NCI-H524 treated with DMSO at 0.1 percent for 48 hours (cell line): ENCODE measurements around the gene TMIE.
"Not testable (repeated sequence)": the region's sequence is repeated elsewhere in the genome, so short reads cannot be mapped to it uniquely, and the experiment has no call there.

ENCODE experiments used
- DNase-seq: peaks from one replicate; lab custom pipeline; 2025; lab: John Stamatoyannopoulos, UW

The TMIE gene

DNA sequence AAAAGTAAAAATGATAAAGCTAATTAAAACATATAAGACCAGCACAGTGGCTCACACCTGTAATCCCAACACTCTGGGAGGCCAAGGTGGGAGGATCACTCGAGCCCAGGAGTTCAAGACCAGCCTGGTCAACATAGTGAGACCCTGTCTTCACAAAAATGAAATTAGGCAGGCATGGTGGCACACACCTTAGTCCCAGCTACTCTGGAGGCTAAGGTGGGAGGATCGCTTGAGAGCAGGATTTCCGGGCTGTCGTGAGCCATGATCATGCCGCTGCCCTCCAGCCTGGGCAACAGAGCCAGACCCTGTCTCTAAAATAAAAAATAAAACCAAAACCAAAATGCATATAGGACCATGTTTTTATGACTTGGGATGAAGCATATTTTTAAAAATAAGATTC, 21.3 kb downstream of the TMIE start:
- DNase-seq, result no peak

DNA sequence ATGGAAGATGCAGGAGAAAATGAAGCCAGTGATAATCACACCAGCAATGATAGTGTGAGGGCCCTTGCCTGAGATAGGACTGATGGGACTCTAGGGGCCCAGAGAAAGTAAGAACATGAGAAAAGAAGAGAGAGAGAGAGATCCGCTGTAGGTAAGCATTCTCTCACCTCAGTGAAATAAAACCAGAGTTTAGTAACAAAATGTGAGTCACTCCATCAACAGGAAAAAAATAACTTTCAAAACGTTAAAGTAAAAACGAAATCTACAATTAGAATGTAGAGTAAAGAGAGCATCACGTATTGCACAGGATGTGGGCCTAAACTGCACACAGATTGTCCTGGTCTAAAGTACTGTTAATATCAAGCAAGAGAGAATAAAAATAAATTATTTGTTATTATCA, 23.2 kb downstream of the TMIE start:
- no peak for DNase-seq

DNA sequence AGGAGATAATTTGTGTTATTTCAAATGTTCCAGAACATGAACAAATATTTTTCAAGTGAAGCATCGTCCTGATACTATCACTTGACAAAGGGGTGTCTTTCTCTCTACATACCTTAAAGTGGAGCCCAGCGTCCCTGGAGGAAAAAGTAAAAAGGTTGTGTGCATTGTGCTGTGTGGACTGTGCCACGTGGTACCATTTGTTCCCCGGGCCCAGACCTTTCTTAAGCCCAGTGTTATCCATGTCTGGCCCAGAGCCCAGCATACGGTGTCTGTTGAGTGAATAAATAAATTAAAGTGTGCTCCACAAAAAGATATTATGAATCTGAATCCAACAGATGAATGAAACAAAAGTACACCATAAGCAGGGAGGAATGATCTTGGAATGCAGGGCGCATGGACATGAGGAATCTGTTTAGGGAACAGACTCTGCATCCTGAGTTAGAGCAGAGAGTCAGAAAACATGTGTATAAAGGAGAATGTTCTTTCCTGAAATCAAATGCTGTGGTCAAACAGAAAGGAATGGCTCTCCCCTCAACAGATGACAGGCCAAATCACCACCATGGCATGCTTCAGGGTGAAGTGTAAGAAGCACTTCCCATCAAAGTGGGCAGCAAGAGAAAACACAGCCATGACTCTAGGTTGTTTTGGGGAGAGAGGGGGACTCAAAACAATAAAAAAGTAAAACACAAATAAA, 24.6 kb downstream of the TMIE start:
- DNase-seq, result no peak

DNA sequence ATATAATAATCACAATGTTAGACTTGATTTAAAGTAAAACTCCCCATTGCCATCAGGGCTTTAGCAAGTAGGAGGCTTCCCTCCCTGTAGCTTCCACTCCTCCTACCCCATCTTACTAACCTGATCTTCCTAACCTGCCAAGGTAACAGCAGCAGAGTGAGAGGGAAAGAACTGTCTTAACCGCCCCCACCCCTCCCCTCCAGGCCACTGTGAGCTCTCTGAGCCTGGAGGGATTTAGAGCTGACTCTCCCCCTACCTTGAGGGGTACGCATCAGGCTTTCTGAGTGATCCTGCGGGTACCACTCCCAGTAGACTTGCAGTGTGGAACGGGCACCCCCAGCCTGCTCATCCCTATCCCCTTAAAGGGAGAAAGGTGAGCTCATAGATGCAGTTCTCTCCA, 27.8 kb downstream of the TMIE start:
- DNase-seq, result no peak

DNA sequence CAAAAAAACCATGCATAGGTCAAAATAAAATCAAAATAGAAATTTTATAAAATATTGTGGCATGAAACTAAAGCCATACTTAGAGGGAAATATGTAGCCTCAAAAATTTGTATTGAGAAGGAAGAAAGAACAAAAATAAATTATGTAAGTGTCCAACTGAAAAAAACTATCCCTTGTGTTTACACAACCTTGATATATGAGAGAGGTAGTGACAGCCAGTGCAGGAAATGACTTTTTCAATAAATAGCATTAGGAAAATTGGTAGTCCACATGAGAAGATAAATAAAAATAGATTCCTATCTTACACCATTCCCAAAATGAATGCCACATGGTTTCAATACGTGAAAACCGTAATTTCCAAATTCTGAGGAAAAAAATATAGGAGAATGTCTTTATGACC, 29.6 kb downstream of the TMIE start:
- DNase-seq, result no peak

DNA sequence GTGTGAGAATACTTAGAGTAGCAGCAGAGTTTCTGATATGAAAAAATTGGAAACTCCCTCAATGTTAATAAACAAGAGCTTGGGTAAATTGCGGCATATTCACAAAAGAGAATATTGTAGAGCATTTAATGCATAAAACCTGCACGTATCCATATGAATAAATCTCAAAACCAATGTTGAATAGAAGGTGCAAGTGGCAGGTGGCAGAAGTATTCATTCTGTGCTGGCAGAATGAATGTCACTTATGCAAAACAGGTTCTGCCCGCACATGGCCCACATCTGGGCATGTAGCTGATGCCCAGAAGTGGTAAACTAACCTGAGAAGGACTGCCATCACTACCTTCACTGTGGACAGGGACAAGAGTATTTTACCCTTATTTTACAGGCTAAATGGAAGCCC, 30.6 kb downstream of the TMIE start:
- DNase-seq, result no peak

DNA sequence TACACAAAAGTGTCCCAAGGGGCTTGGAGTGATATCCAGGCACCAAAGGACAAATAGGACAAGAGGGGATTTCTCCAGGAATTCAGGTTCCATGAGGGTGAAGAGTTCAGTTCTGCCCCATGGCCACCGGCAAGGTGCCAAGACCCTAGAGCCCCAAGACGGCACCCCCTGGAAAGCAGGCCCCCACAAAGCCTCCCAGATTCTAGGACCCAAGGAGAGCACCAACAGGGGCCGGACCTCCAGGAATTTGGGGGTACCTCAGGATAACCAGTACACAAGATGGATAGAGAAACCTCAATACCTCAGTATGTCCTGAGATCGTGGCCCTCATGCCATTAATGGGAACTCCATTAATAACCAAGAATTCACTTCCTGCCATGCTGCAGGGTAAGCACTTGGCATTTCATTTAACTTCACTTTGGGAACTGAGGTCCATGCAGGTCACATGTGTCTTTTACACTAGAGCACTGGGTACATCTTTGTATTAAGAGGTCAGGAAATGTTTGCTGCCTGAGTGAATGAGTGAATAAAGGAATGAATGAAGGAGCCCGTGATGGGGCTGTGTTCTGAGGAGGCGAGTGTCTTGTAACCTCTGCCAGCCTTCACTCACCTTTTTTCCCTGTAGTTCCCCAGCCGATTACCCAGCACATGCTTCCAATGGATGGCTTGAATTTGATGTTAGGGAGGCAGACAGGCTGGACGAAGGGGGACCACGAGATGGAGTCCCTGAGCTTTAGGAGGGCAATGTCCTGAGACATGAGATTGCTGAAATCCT, 32.0 kb downstream of the TMIE start:
- DNase-seq, result no peak

DNA sequence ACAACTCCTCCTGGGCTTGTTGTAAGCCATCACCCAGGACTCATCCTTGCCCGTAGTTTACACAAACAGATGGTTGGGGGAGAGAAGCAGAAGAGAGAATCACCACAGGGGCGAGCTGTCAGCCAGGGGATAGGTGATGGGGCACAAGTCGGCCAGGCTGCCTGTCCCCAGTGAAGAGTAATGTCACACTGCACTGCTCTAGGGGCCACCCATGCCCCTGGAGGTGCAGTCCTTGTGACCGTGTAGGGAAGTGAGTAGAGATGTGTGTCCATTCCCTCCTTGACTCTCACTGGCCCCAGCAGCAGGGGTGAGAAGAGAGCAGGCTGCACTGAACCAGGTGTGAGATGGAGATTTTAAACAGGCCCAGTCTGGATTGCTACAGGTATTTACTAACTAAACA, 33.6 kb downstream of the TMIE start:
- DNase-seq, result no peak

DNA sequence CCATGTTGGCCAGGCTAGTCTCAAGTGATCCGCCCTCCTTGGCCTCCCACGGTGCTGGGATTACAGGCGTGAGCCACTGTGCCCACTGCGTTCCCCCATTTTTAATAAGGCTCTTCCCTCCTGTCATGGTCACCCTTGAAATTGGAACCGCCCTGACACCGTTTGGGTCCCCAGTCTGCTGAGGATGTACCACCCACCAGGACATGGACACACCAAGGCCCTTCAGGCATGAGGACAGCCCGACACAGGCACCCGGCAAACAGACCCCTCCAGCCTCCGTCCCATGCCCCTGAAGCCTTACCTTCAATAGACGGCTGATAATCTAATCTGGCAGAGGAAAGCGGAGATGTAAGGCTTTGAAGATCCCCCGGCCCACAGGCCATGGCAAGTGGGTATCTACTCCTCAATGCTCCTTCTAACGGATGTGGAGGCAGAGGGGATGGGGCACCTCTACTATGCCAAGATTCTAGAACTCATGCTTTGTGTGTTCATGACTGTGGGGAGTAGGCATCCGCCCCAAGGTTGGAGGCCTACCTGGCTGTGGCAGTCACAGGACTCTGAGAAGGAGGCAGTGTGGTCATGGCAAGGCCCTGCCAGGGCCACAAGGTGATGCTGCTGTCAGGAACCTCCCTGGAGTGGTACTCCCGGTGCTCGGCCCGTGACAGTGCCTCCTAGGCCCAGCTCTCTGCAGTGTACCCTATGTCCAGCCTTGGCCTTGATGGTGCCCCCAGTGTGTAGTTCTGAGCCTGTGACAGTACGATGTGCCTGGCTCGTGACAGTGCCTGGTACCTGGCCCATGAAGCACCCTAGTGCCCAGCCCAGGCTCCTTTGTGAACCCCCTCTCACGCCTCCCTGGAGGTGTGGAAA, 35.0 kb downstream of the TMIE start:
- DNase-seq, result no peak

DNA sequence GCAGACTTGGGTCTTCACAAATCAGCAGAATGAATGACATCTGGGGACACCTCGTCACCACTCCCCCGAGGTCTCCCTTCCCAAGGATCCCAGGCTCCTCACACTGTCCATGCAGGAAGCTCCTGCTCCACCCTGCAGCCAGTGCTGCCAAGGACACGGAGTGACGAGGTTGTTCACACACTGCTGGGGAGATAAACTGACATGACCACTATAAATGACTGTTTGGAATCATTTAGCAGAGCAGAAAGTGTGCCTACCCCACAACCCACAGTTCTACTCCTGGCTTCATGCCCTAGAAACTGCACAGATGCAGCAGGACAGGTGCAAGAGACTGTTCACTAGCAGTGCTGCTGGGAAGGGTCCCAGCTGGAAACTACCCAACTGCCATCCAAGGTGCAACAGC, 36.1 kb downstream of the TMIE start:
- no peak for DNase-seq

DNA sequence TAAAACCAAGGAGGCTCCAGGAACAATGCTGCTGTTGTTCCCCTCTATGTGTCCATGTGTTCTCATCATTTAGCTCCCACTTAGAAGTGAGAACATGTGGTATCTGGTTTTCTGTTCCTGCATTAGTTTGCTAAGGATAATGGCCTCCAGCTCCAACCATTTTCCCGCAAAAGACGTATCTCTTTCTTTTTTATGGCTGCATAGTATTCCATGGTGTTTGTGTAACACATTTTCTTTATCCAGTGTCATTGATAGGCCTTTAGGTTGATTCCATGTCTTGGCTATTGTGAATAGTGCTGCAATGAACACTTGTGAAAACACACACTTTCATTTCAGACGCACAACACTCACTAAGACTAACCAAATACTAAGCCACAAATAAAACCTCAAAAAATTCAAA, 38.4 kb downstream of the TMIE start:
- not testable (repeated sequence) for DNase-seq

DNA sequence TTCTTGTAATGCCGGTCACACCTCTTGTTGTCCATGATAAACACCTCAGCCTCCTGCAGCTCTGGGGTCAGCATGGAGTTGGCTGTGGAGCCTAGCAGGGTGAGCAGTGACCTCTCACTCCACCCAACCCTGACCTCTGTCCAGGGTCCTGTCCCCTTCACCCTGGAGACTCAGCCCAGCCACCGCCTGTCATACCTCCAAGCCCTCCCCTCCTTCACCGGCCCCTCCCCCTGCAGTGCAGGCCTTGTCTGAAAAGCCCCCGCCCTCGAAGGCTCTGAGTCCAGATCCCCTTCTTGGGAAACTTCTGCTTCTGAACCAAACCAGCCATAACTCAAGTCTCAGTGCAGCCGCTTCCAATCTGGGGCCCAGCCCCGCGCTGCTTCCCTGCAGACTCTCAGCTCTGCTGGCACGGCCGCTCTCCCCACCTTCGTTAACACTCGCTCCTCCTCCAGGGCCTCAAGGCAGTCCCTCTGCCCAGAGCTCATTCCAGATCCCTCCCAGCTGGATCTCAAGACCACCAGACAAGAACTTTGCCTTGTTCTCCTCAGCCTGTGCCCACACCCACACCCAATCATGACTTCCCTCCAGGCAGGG, 41.9 kb downstream of the TMIE start:
- DNase-seq, result no peak

DNA sequence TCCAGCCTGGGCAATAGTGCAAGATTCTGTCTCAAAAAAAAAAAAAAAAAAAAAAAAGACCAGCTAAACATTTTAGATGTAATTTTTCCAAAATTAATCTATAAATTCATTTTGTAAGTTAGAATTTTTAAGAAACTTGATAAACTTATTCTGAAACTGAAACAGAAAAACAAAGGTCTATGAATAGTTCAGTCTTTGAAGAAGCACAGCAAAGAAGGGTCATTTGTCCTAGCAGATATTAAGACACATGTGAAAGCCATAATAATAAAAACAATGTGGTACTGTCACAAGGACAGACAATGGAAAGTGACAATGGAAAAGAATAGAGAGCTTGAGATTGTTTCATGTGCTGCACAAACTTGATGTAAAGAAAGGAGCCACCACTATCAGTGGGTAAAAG, 45.5 kb downstream of the TMIE start:
- no peak for DNase-seq

DNA sequence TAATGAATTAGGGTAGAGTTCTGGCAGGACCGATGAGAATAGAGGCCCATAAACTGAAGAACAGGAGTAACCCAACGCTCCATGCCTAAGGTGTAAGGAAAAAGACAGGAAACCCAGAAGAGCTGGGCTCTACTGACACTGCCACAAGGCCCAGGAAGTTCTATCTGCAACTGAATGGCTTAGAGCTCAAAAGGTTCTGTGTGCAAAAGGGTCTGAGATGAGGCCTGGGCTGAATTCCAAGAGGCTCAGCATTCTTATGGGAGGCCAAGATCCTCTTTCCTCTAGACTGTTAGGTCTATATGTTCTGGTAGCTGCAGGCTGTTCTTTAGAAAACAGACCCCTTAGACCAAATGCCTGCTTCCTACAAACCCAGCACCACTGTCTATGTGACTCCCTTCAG, 47.0 kb downstream of the TMIE start:
- no peak for DNase-seq

DNA sequence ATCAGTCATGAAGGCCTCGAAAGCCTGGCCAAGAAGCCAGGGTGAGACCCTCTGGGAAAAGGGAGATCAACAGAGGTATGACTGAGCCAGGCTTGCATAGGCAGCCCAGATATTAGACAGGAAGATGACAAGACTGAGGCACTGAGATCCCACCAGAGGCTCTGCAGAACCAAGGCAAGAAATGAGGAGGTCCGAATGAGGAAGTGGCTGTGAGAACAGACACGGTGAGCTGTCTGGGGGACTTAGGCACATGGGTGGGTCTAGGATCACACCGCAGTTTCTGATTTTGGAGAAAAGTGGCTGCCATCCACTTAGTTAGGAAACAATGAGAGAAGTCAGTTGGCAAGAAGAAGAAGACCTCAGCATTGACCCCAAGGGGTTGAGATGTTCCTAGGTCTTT, 47.9 kb downstream of the TMIE start:
- DNase-seq, result no peak

DNA sequence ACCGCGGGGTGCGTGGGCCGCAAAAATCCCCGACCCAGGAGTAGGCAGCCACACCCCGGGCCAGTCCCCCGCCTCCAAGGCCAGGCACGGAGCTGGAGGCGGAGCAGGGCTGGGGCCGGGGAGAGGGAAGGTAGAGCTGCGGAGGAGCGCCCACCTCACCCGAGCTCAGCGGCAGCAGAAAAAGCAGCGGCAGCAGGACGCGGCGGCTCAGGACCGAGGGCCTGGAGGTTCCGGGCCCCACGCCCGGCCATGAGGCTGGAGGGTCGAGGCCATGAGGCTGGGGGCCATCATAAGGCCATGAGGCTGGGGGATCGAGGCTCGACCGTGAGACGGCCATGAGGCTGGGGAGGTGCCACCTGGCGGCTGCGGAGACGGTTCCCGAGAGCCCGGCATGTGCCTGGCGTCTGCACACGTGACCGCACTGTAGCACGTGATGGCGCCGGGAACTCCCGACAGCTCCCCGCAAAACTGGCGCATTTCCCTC, 49.4 kb downstream of the TMIE start:
- no peak for DNase-seq

DNA sequence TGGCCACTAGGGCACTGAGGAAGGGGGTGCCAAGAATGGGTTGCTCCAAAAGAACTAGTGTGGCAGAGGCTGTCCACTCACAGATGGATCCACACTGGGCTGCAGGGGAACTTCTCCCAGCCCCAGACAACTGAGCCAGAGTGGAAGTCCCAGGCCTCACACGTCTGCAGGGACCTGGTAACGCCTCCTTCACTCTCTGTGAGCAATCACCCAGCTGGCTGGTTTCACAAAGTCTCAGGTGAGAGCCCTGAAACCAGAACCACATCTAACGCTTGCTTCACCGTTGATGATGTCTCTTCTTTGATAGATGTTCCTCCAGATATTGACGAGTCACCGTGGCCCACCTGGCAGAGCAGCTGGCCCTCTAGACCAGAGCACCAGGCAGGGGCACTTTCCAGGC, 51.9 kb downstream of the TMIE start:
- not testable (repeated sequence) for DNase-seq

DNA sequence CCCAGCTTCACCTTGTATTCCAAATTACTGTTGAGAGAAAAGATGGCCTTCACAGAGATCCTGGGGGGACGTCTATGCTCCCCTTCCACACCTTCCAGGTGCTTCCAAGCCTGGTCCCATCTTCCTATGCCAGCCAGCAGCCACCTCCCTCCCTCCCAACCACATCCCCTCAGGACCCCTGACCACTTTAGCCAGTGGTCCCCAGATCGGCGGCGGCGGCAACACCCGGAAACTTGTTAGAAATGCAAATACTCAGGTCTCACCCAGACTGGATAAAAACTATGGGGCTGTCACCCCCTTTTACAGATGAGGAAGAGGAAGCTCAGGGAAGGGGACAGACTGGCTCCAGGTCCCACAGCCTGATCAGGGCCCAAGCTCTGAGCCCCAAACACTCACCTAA, 54.5 kb downstream of the TMIE start:
- no peak for DNase-seq

DNA sequence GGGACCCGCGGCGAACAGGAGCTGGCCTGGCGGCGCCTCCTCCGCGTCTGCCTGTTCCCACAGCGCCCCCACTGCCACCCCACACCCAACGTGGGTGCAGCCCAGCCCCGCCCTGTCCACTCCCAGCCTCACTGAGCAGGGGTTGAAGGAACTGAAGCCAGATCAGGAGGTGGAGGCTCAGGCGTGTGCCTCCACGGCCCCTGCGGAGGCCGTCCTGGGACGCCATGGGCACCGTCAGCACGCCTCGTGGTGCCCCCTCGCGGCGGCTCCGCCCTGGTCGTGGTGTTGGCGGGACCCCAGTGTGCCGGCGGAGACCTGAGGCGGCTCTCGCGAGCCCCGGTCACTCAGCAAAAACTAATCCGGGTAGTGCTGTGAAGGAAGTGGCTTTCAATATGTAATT, 55.5 kb downstream of the TMIE start:
- no peak for DNase-seq

DNA sequence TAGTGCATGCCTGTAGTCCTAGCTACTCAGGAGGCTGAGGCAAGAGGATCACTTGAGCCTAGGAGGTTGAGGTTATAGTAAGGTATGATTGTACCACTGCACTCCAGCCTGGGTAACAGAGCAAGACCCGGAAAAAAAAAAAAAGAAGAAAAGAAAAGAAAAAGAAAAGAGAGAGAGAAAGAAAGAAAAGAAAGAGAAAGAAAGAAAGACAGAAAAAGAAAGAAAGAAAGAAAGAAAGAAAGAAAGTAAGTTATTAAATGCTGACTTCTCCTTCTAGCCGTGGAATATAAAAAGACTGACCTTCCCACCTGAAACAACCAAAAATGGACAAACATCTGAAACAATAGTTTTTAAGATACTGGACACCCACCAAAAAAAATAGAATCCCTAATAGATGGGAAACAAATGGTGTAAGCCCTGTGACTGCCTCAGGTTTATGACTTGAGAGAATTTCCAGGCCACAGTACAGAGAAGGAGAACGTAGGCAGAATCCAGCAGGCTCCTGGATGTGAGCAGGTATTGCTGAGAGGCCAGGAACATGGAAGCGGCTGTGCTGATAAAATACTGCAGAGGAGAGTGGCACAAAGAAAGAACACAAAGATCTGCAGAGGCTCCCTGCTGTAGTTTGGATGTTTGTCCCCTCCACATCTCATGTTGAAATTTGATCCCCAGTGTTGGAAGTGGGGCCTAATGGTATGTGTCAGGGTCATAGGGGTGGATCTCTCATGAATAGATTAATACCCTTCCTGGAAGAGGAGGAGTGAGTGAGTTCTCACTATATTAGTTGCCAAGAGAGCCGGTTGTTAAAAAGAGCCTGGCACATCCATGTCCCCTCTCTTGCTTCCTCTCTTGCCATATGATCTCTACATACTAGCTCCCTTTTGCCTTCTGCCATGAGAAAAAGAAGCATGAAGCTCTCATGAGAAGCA, 58.3 kb downstream of the TMIE start:
- DNase-seq, result no peak
